Measurements from ENCODE around the gene F11R. TPM values are rescaled to one million over a fixed set of nuclear protein-coding genes. Genes with fewer than 3 reads are reported as not detected.

The F11R gene
- total and polyA plus RNA-seq, 10 of the 15 experiments (the other 5 are each of a cell fraction or from before 2014, with no cell fraction given) = 15.3 to 80.9 (median 24.3) TPM

GRCh38 chr1:161038523-161039153 is 17.7 kb upstream of the F11R start, which contains the start of gene TSTD1 (continued):
- TF ChIP-seq ATF3 (IDR thresholded peaks at IDR 0.05; ENCODE audit: borderline replicate concordance, extremely low read depth, low read depth, low read length) (no peak), HDGF (IDR thresholded peaks at IDR 0.05) (peak; percentile 81; the same call in 1 of the 2 replicates), NKRF (conservative IDR thresholded peaks at IDR 0.05) (peak; percentile 50; the same call in 1 of the 2 replicates)

GRCh38 chr1:161037661-161038522 is 16.9 kb upstream of the F11R start:
- in situ Hi-C loops (cut with MboI) (no loop called here), intact Hi-C loops (cut with micrococcal nuclease; ENCODE audit: unreplicated experiment) (no loop called here)
- RAD21 ChIA-PET (ENCODE audit: unreplicated experiment) = interaction anchor here (1.0 to 4.2 kb wide), 9 partner anchors 9 to 59 kb away, joined by 3 to 22 read pairs (median 9); partner anchors contain the start of genes ARHGAP30 and F11R
- Histone ChIP-seq H3K4me3 (peak overlapping the region; percentile 87), H3K27ac (ENCODE audit: control insufficient read depth, insufficient read depth) (peak overlapping the region; percentile 69), H3K4me1 (ENCODE audit: control insufficient read depth, insufficient read depth, low read length) (peaks cover 12% of the 10 kb centered on the region), H3K79me2 (ENCODE audit: control insufficient read depth, insufficient read depth, low read length) (peaks cover 7% of the 10 kb centered on the region), H3K27me3 (replicated peaks in 1 of 2; ENCODE audit: control insufficient read depth in 2 of 2, insufficient read depth in 2 of 2, low read length in 1 of 2) (no peaks in the 10 kb centered on the region), H3K36me3 (ENCODE audit: control insufficient read depth in 2 of 2, insufficient read depth in 2 of 2, low read length in 1 of 2) (peaks cover 22 to 29% of the 10 kb centered on the region in 2 experiments), H3K4me2 (ENCODE audit: control insufficient read depth, insufficient read depth) (peak overlapping the region; percentile 57), H2AFZ (ENCODE audit: control insufficient read depth, low read depth, low read length) (no peak overlapping the region), H3K9me3 (replicated peaks; ENCODE audit: control insufficient read depth, insufficient read depth, low read length) (no peaks in the 10 kb centered on the region), H4K20me1 (ENCODE audit: control insufficient read depth, insufficient read depth) (no peaks in the 10 kb centered on the region), H3K9ac (ENCODE audit: control insufficient read depth, insufficient read depth, low read length) (peak overlapping the region; percentile 41)
- CTCF ChIA-PET = interaction anchor here (0.9 to 11.1 kb wide), 10 partner anchors 9 to 118 kb away, joined by 3 to 181 read pairs (median 10); partner anchors contain the start of genes ARHGAP30, F11R and KLHDC9
- 61% methylated on average over 21 of the region's 21 CpGs for WGBS (ENCODE audit: insufficient coverage, insufficient replicate concordance, low lambda C conversion rate, missing lambda C conversion rate)
- no peak for FAIRE-seq
- TF ChIP-seq REST (IDR thresholded peaks at IDR 0.05; ENCODE audit: low read depth, low read length) (no peak), CEBPZ (IDR thresholded peaks at IDR 0.05; ENCODE audit: low read depth, low read length) (no peak), EED (IDR thresholded peaks at IDR 0.05; ENCODE audit: low read depth) (peak; percentile 9; the same call in 1 of the 2 replicates)
- SMC1A ChIA-PET (ENCODE audit: uncharacterized antibody, unreplicated experiment) = interaction anchor here (0.8 to 6.3 kb wide), 8 partner anchors 9 to 84 kb away, joined by 3 to 51 read pairs (median 4); partner anchors contain the start of gene F11R
- ATAC-seq = peak; percentile 4; the same call in 1 of the 3 replicates
- POLR2A ChIA-PET = interaction anchor here (0.5 to 2.2 kb wide), 11 partner anchors 9 to 330 kb away, joined by 3 to 21 read pairs (median 4); partner anchors contain the start of genes ARHGAP30 and F11R
- DNase-seq (ENCODE audit: low read depth, low spot score) = no peak
- no TSS peak for BruUV-seq (replicated peaks)

All from GM12878 (cell line).